ENCODE data around the gene ARHGEF33.

DNA sequence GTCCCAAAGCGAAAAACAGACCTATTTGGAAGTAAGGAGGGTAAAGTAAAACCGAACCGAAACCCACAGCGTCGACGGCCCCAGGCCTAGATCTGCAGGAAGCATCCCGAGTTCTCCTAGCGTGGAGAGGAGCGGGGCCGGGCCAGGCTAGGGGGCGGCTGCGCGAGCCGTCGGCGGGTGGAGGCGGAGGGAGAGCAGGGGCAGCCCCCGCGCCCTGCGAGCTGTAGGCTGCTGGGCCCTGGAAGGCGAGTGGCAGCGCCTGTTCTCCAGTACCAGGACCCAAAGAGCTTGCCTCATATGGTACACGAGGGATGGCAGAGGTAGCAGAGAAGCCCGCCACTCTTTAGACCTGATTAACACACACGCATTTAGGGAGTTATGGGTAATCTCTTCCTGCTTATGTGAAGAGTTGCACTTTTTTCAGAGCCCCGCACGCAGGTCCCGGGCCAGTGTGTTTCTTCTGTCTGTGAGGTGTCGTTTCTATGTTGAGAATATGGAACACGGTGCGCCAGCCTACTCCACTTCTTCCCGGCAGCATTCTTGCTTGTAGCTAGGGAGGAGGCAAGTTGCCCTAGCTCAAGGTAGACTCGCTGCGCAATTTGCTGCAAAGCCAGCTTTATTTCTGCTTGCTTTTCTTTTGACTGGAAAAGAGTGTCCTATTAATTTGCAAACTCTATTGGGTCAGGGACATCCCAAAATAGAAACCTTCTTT lies 71.1 kb downstream of the ARHGEF33 start:
- TF ChIP-seq, protein P1, sequence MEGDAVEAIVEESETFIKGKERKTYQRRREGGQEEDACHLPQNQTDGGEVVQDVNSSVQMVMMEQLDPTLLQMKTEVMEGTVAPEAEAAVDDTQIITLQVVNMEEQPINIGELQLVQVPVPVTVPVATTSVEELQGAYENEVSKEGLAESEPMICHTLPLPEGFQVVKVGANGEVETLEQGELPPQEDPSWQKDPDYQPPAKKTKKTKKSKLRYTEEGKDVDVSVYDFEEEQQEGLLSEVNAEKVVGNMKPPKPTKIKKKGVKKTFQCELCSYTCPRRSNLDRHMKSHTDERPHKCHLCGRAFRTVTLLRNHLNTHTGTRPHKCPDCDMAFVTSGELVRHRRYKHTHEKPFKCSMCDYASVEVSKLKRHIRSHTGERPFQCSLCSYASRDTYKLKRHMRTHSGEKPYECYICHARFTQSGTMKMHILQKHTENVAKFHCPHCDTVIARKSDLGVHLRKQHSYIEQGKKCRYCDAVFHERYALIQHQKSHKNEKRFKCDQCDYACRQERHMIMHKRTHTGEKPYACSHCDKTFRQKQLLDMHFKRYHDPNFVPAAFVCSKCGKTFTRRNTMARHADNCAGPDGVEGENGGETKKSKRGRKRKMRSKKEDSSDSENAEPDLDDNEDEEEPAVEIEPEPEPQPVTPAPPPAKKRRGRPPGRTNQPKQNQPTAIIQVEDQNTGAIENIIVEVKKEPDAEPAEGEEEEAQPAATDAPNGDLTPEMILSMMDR (IDR thresholded peaks at IDR 0.05), result no peak
- TF ChIP-seq EZH2 (IDR thresholded peaks at IDR 0.05), result no peak
- no peak for TF ChIP-seq EZH2phosphoT487 (IDR thresholded peaks at IDR 0.05)

All from neural progenitor cell (in vitro differentiated cells).